Measurements from ENCODE around the gene AKR1C8.
"Not testable (repeated sequence)": the region's sequence is repeated elsewhere in the genome, so short reads cannot be mapped to it uniquely, and the experiment has no call there.

Gene AKR1C8

GRCh38 chr10:5147981-5148677, 36.8 kb downstream of the AKR1C8 start:
- no peak overlapping the region for H3K4me3 ChIP-seq (ENCODE audit: low read depth, low read length)
- TF ChIP-seq CTCF (IDR thresholded peaks at IDR 0.05; ENCODE audit: borderline replicate concordance, insufficient read depth, low read depth, low read length): no peak

GRCh38 chr10:5147255-5147980, 37.5 kb downstream of the AKR1C8 start:
- H3K4me3 ChIP-seq (ENCODE audit: low read depth, low read length): no peak overlapping the region
- TF ChIP-seq CTCF (IDR thresholded peaks at IDR 0.05; ENCODE audit: borderline replicate concordance, insufficient read depth, low read depth, low read length): no peak

- no peak overlapping the region for H3K4me3 ChIP-seq (ENCODE audit: low read depth, low read length)
- TF ChIP-seq CTCF (IDR thresholded peaks at IDR 0.05; ENCODE audit: borderline replicate concordance, insufficient read depth, low read depth, low read length): no peak
These were observed 38.1 kb downstream of the AKR1C8 start for GRCh38 chr10:5146920-5147254.

- TF ChIP-seq CTCF (IDR thresholded peaks at IDR 0.05; ENCODE audit: borderline replicate concordance, insufficient read depth, low read depth, low read length): no peak
- no peak overlapping the region for H3K4me3 ChIP-seq (ENCODE audit: low read depth, low read length)
These were observed 41.8 kb downstream of the AKR1C8 start for GRCh38 chr10:5143137-5143536.

- H3K4me3 ChIP-seq (ENCODE audit: low read depth, low read length): no peak overlapping the region
- no peak for TF ChIP-seq CTCF (IDR thresholded peaks at IDR 0.05; ENCODE audit: borderline replicate concordance, insufficient read depth, low read depth, low read length)
These were observed 42.8 kb downstream of the AKR1C8 start for GRCh38 chr10:5142199-5142598.

GRCh38 chr10:5137699-5138098, 47.3 kb downstream of the AKR1C8 start:
- not testable (repeated sequence) for H3K4me3 ChIP-seq (ENCODE audit: low read depth, low read length)

- no peak for TF ChIP-seq CTCF (IDR thresholded peaks at IDR 0.05; ENCODE audit: borderline replicate concordance, insufficient read depth, low read depth, low read length)
- no peak overlapping the region for H3K4me3 ChIP-seq (ENCODE audit: low read depth, low read length)
These were observed 48.4 kb downstream of the AKR1C8 start for GRCh38 chr10:5136468-5137087.

Measured in GM12875 (cell line).